Smooth muscle cell of bladder (primary cell): ENCODE results near the gene SPINDOC. TPM values are rescaled to one million over a fixed set of nuclear protein-coding genes. Genes with fewer than 3 reads are reported as not detected.

Experiments used
- total RNA-seq: library from RNA; depleted of rRNA; stranded (reverse); fragments of >200 nt; gene quantifications from 2 replicates; pipeline ENCODE4 v1.2.3, GENCODE V29; 2014

The SPINDOC gene
- 8.1 and 12.1 TPM in 2 replicates for total RNA-seq

GRCh38 chr11:63813035-63813562 lies at the start of gene SPINDOC:
SPINDOC (plus strand) TSS chr11:63813456; CDS start chr11:63813687, 231 bp downstream.

GRCh38 chr11:63768237-63769041 lies 44.8 kb upstream of the SPINDOC start, which contains the start of gene ZFTA:
ZFTA (minus strand) TSS chr11:63768775; CDS start chr11:63768622, 153 bp downstream.

GRCh38 chr11:63838678-63839507 lies 25.6 kb downstream of the SPINDOC start, which contains the start of gene MARK2:
MARK2 (plus strand) TSS chr11:63839110; CDS start chr11:63839507, 397 bp downstream.

Other genes with a start within 250 kb of the SPINDOC start
- gene PLAAT3, start 199.0 kb upstream of the SPINDOC start, total RNA-seq: 18.5 and 40.7 TPM in 2 replicates
- gene ATL3, start 142.1 kb upstream of the SPINDOC start, total RNA-seq: 120 and 130 TPM in 2 replicates
- gene RTN3, start 132.0 kb upstream of the SPINDOC start, total RNA-seq: 52.3 and 54.5 TPM in 2 replicates
- 7.4 and 10.2 TPM in 2 replicates for gene ZFTA, start 44.7 kb upstream of the SPINDOC start, total RNA-seq
- 4.8 and 6.3 TPM in 2 replicates for gene MARK2, start 25.7 kb downstream of the SPINDOC start, total RNA-seq
- 2.8 and 4.3 TPM in 2 replicates for gene RCOR2, start 103.7 kb downstream of the SPINDOC start, total RNA-seq
- 6.4 and 9.2 TPM in 2 replicates for gene NAA40, start 125.5 kb downstream of the SPINDOC start, total RNA-seq
- gene COX8A, start 161.2 kb downstream of the SPINDOC start, total RNA-seq: 347 and 502 TPM in 2 replicates
- gene OTUB1, start 173.0 kb downstream of the SPINDOC start, total RNA-seq: 44.9 and 49.4 TPM in 2 replicates
- 0.18 and 0.28 TPM in 2 replicates for gene FLRT1, start 222.5 kb downstream of the SPINDOC start, total RNA-seq